Measurements from ENCODE around the gene P2RY6.
"Not testable (repeated sequence)": the region's sequence is repeated elsewhere in the genome, so short reads cannot be mapped to it uniquely, and the experiment has no call there.

Gene P2RY6

DNA sequence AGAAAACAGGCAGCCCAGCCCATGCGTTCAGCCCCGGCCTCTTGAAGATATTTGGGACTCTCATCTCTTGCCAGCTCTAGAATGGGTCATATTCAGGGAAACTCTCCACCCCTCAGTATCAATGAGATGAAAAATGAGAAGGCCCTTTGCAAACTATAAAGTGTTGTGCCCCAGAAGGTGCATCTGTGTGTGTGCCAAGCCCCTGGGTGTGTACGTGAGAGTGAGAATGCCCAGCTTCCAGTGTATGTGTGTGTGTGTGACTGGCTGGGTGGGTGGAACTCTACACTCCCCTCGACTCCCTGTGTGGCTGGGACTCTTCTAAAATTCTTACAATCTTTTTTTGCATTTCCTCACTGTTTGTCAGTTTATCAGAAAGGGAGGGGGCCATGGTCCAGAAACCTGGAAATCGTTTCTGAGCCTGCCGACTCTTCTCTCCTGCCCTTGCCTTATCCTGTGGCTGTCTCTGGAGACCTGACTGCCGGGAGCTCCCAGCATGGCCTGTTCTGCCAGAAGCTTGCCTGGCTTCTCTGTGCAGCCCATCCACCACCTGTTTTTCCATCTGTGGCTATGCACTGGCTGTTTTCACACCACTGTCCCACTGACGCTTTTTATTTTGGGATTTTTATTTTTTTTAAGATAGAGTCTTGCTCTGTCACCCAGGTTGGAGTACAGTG is 1.2 kb downstream of the P2RY6 start:
- no peaks in the 10 kb centered on the region for H3K36me3 ChIP-seq (ENCODE audit: insufficient read depth, low read length)
- no peak overlapping the region for H3K9ac ChIP-seq (ENCODE audit: low read length)
- no peaks in the 10 kb centered on the region for H3K4me1 ChIP-seq (ENCODE audit: insufficient read depth, low read length)
- H3K4me3 ChIP-seq (ENCODE audit: low read depth in 1 of 2, low read length in 2 of 2): no peak overlapping the region
- no peaks in the 10 kb centered on the region for H3K27me3 ChIP-seq (ENCODE audit: control insufficient read depth in 1 of 2, insufficient read depth in 2 of 2, low read length in 2 of 2)
- H3K27ac ChIP-seq (ENCODE audit: low read depth, low read length): no peak overlapping the region
- H3K9me3 ChIP-seq (ENCODE audit: low read length): no peaks in the 10 kb centered on the region

DNA sequence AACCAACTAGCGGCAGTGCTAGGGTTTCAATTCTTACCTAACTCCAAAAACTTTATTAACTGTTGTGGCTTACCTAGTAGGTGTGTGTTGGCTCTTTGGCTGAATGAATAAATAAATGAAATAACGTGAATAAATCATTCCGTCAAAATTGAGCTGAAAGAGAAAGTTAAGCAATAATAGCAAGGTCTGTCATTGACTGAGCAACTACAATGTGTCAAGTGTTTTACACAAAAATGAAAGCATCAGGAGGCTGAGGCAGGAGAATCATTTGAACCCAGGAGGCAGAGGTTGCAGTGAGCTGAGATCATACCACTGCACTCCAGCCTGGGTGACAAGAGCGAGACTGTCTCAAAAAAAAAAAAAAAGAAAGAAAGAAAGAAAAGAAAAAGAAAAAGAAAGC is 2.1 kb downstream of the P2RY6 start:
- not testable (repeated sequence) for H3K4me1 ChIP-seq (ENCODE audit: insufficient read depth, low read length); H3K27ac ChIP-seq (ENCODE audit: low read depth, low read length); H3K9ac ChIP-seq (ENCODE audit: low read length); H3K4me3 ChIP-seq (ENCODE audit: low read depth in 1 of 2, low read length in 2 of 2); H3K27me3 ChIP-seq (ENCODE audit: control insufficient read depth in 1 of 2, insufficient read depth in 2 of 2, low read length in 2 of 2); H3K9me3 ChIP-seq (ENCODE audit: low read length); H3K36me3 ChIP-seq (ENCODE audit: insufficient read depth, low read length)

- H3K4me1 ChIP-seq (ENCODE audit: insufficient read depth, low read length): no peaks in the 10 kb centered on the region
- H3K4me3 ChIP-seq (ENCODE audit: low read depth in 1 of 2, low read length in 2 of 2): no peak overlapping the region
- H3K9me3 ChIP-seq (ENCODE audit: low read length): no peaks in the 10 kb centered on the region
- H3K9ac ChIP-seq (ENCODE audit: low read length): no peak overlapping the region
- no peaks in the 10 kb centered on the region for H3K36me3 ChIP-seq (ENCODE audit: insufficient read depth, low read length)
- no peaks in the 10 kb centered on the region for H3K27me3 ChIP-seq (ENCODE audit: control insufficient read depth in 1 of 2, insufficient read depth in 2 of 2, low read length in 2 of 2)
- H3K27ac ChIP-seq (ENCODE audit: low read depth, low read length): no peak overlapping the region
These were observed 2.7 kb downstream of the P2RY6 start for GRCh38 chr11:73274722-73275380.

DNA sequence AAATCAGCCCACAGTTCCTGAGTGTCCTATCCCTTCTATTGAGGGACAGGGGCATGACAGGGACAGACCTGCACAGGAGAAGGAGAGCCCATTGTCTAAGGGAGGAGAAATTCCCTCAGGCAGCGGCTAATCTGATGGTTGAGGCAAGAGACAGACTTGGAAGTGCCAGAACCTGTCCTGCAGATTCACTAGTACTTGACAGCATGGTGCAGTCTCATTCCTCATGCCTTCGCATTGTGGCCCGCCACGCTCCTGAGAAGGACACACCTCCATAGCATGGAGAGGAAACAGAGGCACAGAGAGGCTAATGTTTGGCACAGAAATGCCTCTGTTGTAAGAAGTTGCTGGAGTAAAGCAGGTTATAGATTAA is 3.2 kb downstream of the P2RY6 start:
- Histone ChIP-seq H3K36me3 (ENCODE audit: insufficient read depth, low read length) (no peaks in the 10 kb centered on the region), H3K9me3 (ENCODE audit: low read length) (no peaks in the 10 kb centered on the region), H3K27ac (ENCODE audit: low read depth, low read length) (no peak overlapping the region), H3K4me1 (ENCODE audit: insufficient read depth, low read length) (no peaks in the 10 kb centered on the region), H3K27me3 (ENCODE audit: control insufficient read depth in 1 of 2, insufficient read depth in 2 of 2, low read length in 2 of 2) (no peaks in the 10 kb centered on the region), H3K4me3 (ENCODE audit: low read depth in 1 of 2, low read length in 2 of 2) (no peak overlapping the region), H3K9ac (ENCODE audit: low read length) (no peak overlapping the region)

DNA sequence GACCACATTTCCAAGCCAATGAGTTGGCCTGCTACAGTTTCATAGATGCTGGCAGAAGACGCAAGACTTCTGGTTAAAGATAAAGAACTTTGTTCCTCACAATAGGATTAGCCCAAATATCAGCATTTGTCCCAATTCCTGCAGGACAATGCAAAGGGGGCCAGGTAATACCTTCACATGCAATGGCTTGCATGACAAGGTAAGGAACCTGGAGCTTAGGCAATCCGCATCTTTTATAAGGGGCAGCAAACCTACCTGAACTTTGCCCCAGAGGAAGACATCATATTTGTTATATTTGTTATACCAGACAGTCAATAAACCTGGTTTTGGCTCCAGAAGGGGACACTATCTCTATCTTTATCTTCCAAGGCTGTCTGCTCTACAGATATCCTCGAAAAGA is 5.3 kb downstream of the P2RY6 start:
- H3K36me3 ChIP-seq (ENCODE audit: insufficient read depth, low read length): no peaks in the 10 kb centered on the region
- no peaks in the 10 kb centered on the region for H3K9me3 ChIP-seq (ENCODE audit: low read length)
- H3K27ac ChIP-seq (ENCODE audit: low read depth, low read length): no peak overlapping the region
- no peak overlapping the region for H3K4me3 ChIP-seq (ENCODE audit: low read depth in 1 of 2, low read length in 2 of 2)
- no peak overlapping the region for H3K9ac ChIP-seq (ENCODE audit: low read length)
- no peaks in the 10 kb centered on the region for H3K4me1 ChIP-seq (ENCODE audit: insufficient read depth, low read length)
- no peaks in the 10 kb centered on the region for H3K27me3 ChIP-seq (ENCODE audit: control insufficient read depth in 1 of 2, insufficient read depth in 2 of 2, low read length in 2 of 2)

DNA sequence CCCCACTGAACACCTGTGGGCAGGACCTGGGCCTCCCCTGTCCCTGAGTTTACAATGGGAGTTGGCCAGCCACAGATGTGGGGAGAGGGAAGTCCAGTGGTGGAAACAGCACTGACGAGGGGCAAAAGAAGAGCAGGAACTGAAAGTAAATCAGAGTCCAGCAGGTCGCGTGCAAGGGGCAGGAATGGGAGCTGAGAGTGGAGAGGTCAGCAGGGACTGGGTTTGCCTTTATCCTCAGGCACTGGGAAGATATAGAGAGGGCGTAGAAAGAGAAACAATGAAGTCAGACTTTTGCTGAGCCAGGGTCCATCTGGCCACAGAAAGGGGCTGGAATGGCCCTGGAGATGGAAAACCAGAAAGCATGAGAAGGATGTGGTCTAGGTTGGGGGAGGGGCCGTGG is 8.5 kb downstream of the P2RY6 start:
- Histone ChIP-seq H3K27me3 (ENCODE audit: control insufficient read depth in 1 of 2, insufficient read depth in 2 of 2, low read length in 2 of 2) (no peaks in the 10 kb centered on the region), H3K4me1 (ENCODE audit: insufficient read depth, low read length) (no peaks in the 10 kb centered on the region), H3K36me3 (ENCODE audit: insufficient read depth, low read length) (no peaks in the 10 kb centered on the region), H3K4me3 (ENCODE audit: low read depth in 1 of 2, low read length in 2 of 2) (no peak overlapping the region), H3K9me3 (ENCODE audit: low read length) (no peaks in the 10 kb centered on the region), H3K9ac (ENCODE audit: low read length) (no peak overlapping the region), H3K27ac (ENCODE audit: low read depth, low read length) (no peak overlapping the region)

DNA sequence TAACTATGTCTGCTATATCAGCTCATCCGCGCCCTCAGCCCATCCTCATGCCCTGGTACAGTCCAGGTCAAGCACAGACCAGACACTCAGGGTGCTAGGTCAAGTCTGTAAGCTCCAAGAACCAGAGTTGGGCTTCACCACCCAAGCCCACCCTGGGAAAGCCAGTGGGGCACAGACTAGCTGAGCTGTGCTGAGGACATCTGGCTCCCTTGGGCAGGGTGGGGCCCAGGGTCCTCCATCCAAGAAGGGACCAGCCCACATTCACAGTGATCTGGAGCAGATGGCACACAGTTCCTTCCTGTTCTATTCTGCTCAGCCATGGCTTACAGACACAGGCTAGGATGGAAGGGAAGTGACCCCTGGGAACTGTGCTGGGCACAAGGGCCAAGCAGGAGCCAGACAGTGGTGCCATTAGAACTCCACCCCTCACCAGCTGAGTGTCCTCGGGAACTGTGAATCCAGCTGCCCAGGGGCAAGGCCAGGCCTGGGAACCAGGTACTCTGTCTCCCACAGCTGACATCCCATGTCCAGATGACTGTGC is 9.1 kb downstream of the P2RY6 start:
- no peaks in the 10 kb centered on the region for H3K27me3 ChIP-seq (ENCODE audit: control insufficient read depth in 1 of 2, insufficient read depth in 2 of 2, low read length in 2 of 2)
- H3K9me3 ChIP-seq (ENCODE audit: low read length): no peaks in the 10 kb centered on the region
- H3K36me3 ChIP-seq (ENCODE audit: insufficient read depth, low read length): no peaks in the 10 kb centered on the region
- H3K27ac ChIP-seq (ENCODE audit: low read depth, low read length): no peak overlapping the region
- no peak overlapping the region for H3K9ac ChIP-seq (ENCODE audit: low read length)
- no peak overlapping the region for H3K4me3 ChIP-seq (ENCODE audit: low read depth in 1 of 2, low read length in 2 of 2)
- no peaks in the 10 kb centered on the region for H3K4me1 ChIP-seq (ENCODE audit: insufficient read depth, low read length)

DNA sequence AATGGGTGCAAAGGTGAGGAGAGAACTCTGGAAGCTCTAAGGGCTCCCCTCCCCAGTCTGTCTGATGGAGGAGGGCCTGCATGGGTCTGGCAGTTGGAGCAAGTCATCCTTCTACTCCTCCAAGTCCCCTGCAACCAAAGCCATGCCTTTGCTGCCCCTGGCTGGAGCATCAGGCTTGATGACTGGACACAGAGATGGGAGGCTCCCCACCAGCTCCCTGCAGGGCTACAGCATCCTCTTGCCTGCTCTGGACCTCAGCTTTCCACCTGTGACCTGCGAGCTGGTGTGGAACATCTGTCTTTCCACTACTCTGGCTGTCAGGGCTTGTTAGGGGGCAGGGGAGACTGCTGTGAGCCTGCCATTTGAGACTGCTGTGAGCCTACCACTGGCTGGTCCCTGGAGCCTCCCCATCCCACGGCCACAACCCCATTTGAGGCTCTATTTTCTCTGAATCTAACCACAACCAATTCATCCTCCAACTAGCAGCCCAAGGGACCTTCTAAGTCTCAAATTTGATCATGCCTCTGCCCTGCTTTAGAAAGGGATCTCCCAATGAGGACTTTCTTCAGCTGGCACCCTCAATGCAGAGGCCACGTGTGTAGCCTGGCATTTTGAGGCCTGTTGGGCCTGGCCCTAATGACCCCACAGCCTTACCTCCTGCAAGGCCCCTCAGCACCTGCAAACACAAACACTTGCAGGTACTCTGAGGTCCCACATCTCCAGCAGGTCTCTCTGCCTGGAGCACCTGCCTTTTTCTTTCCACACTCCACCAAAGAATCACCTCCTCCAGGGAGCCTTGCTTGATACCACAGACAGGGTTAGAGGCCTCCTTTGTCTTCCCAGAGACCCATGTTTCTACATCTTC is 9.9 kb downstream of the P2RY6 start:
- Histone ChIP-seq H3K27me3 (ENCODE audit: control insufficient read depth in 1 of 2, insufficient read depth in 2 of 2, low read length in 2 of 2) (no peaks in the 10 kb centered on the region), H3K36me3 (ENCODE audit: insufficient read depth, low read length) (no peaks in the 10 kb centered on the region), H3K27ac (ENCODE audit: low read depth, low read length) (no peak overlapping the region), H3K4me3 (ENCODE audit: low read depth in 1 of 2, low read length in 2 of 2) (no peak overlapping the region), H3K4me1 (ENCODE audit: insufficient read depth, low read length) (no peaks in the 10 kb centered on the region), H3K9me3 (ENCODE audit: low read length) (no peaks in the 10 kb centered on the region), H3K9ac (ENCODE audit: low read length) (no peak overlapping the region)

- Histone ChIP-seq H3K4me1 (ENCODE audit: insufficient read depth, low read length) (no peaks in the 10 kb centered on the region), H3K27ac (ENCODE audit: low read depth, low read length) (no peak overlapping the region), H3K9me3 (ENCODE audit: low read length) (no peaks in the 10 kb centered on the region), H3K9ac (ENCODE audit: low read length) (no peak overlapping the region), H3K4me3 (ENCODE audit: low read depth in 1 of 2, low read length in 2 of 2) (no peak overlapping the region), H3K36me3 (ENCODE audit: insufficient read depth, low read length) (no peaks in the 10 kb centered on the region), H3K27me3 (ENCODE audit: control insufficient read depth in 1 of 2, insufficient read depth in 2 of 2, low read length in 2 of 2) (no peaks in the 10 kb centered on the region)
These were observed 11.3 kb downstream of the P2RY6 start for GRCh38 chr11:73283276-73284000.

DNA sequence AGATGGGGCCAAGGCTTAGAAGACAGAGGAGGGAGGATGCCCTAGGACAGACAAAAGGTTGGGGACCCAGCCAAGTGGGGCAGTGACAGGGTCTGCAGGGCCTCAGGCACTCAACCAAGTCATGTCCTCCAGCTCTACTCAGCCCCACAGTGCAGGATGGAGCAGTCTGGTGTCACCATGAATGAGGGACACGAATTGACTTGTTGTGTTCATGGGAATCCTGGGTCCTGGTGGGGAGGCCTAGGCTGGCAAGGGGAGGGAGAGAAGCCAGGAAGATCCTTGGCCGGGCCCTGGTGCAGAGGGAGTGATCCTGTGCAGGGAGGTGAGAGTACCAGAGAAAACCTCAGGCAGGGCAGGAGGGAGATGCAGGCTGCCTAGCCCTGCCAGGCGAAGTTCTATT is 12.0 kb downstream of the P2RY6 start:
- Histone ChIP-seq H3K27me3 (ENCODE audit: control insufficient read depth in 1 of 2, insufficient read depth in 2 of 2, low read length in 2 of 2) (no peaks in the 10 kb centered on the region), H3K36me3 (ENCODE audit: insufficient read depth, low read length) (no peaks in the 10 kb centered on the region), H3K4me1 (ENCODE audit: insufficient read depth, low read length) (peaks cover 4% of the 10 kb centered on the region), H3K9ac (ENCODE audit: low read length) (no peak overlapping the region), H3K9me3 (ENCODE audit: low read length) (no peaks in the 10 kb centered on the region), H3K4me3 (ENCODE audit: low read depth in 1 of 2, low read length in 2 of 2) (no peak overlapping the region), H3K27ac (ENCODE audit: low read depth, low read length) (no peak overlapping the region)

DNA sequence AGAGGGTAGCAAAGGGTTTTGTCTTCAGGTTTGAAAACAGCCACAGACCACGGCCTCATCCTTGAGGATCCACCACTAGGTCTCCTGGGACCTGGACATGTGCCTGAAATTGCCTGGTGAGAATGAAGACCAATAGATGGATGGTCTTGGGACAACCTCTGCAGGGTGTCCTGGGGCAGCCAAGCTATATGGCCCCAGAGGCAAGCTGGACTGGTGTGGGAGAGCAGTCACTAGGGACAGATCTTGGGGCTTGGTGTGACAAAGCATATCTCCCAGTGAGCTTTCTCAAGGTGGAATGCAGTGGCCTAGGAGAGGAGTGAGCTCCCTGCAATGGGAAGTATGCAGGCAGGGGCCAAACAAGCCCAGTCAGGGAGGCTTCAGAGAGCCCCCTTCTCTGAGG is 13.6 kb downstream of the P2RY6 start:
- Histone ChIP-seq H3K36me3 (ENCODE audit: insufficient read depth, low read length) (no peaks in the 10 kb centered on the region), H3K9me3 (ENCODE audit: low read length) (no peaks in the 10 kb centered on the region), H3K9ac (ENCODE audit: low read length) (no peak overlapping the region), H3K4me3 (ENCODE audit: low read depth in 1 of 2, low read length in 2 of 2) (no peak overlapping the region), H3K4me1 (ENCODE audit: insufficient read depth, low read length) (peaks cover 12% of the 10 kb centered on the region), H3K27me3 (ENCODE audit: control insufficient read depth in 1 of 2, insufficient read depth in 2 of 2, low read length in 2 of 2) (no peaks in the 10 kb centered on the region), H3K27ac (ENCODE audit: low read depth, low read length) (no peak overlapping the region)
